ENCODE measurements around the gene ROR2.

Gene ROR2

GRCh38 chr9:91678807-91679580, 271.0 kb downstream of the ROR2 start:
- intact Hi-C loops (cut with DNase I), result loop anchor here (5.0 kb wide), 1 partner anchor 762 kb away; no protein-coding TSS in a partner anchor

GRCh38 chr9:91677822-91678436, 272.1 kb downstream of the ROR2 start:
- no peak for DNase-seq
- intact Hi-C loops (cut with DNase I), result loop anchor here (5.0 kb wide), 1 partner anchor 761 kb away; no protein-coding TSS in a partner anchor

More at GRCh38 chr9:91678807-91679580, 271.0 kb downstream of the ROR2 start:
- DNase-seq, result no peak

DNA sequence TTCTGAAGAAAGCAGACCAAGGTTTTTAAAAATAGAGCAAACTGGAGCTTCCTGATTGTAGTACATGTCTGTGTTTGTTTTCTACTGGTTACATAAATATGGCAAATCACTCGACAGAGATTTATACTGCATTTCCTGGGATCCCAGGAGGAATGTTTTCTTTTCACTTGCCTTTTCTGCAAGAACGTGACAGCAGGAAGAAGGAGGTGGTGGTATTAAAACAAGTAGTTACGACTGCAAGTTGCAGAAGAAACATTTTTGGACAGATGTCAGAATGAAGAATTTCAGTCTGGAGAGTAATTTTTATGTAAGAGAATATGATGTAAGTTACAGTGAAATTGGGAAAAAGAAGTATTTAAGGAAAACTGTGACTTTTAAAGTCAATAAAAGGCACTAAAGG, 272.7 kb downstream of the ROR2 start:
- intact Hi-C loops (cut with DNase I), result loop anchor here (5.0 kb wide), 1 partner anchor 760 kb away; no protein-coding TSS in a partner anchor

GRCh38 chr9:91676046-91676445, 274.0 kb downstream of the ROR2 start:
- DNase-seq, result no peak
- intact Hi-C loops (cut with DNase I), result loop anchor here (5.0 kb wide), 1 partner anchor 759 kb away; no protein-coding TSS in a partner anchor

More for the DNA sequence above, 272.7 kb downstream of the ROR2 start:
- no peak for DNase-seq

DNA sequence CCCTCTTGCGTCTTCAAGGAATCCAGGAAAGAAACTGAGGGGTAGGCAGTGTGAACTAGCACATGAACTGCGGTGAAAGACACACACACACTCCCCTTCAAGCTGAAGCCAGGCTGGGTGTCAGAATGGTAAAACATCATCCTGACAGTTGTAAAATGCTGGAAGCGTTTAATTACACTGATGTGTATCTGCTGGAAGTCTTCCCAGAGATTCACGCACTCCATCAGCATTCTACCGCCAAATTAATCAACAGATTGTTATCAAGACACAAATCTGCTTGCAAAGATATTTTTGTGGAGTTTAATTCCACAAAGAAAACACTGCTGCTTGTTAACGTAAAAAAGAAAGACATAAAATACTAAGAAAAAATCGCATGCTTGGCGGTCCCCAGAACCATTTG, 285.4 kb downstream of the ROR2 start:
- no peak for DNase-seq
- intact Hi-C loops (cut with DNase I), result no loop called here

DNA sequence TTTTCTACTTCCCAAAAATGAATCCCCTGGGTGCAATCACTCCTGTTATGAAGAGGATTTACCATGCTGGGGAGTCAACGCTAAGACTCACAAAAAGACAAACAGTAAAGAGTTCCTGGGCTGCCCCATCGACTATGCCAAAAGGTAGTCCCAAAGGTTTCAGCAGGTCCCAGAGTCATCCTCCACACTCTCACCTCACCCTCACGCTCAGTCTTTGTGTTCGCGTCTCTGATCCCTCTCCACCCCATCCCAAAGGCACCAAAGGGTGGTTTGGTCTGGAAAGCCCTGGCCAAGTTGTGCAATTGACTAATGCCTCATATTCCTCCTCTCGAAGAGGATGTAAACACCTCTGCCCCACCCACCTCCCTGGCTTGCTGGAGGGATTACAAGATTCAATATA, 286.2 kb downstream of the ROR2 start:
- intact Hi-C loops (cut with DNase I), result no loop called here
- no peak for DNase-seq

- intact Hi-C loops (cut with DNase I), result no loop called here
- no peak for DNase-seq
Measured at GRCh38 chr9:91661451-91661850, 288.6 kb downstream of the ROR2 start.

DNA sequence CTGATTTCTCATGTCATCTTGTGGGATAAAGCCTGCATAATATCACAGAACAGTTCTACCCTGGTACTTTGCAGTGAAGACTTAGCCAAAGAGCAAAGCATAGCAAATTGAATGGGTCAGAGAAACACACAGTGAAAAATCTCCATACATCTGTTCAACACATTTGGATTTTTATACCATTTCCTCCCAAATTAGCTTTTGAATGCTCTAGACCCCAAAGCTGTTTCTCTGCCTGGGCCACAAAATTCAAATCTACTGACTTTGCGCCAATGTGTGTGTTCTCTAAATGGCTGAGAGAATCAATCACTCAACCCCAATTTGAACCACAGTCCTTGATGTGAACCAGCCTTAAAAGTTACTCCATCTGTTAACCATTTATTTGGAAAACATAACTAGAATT, 289.5 kb downstream of the ROR2 start:
- DNase-seq, result no peak
- intact Hi-C loops (cut with DNase I), result no loop called here

DNA sequence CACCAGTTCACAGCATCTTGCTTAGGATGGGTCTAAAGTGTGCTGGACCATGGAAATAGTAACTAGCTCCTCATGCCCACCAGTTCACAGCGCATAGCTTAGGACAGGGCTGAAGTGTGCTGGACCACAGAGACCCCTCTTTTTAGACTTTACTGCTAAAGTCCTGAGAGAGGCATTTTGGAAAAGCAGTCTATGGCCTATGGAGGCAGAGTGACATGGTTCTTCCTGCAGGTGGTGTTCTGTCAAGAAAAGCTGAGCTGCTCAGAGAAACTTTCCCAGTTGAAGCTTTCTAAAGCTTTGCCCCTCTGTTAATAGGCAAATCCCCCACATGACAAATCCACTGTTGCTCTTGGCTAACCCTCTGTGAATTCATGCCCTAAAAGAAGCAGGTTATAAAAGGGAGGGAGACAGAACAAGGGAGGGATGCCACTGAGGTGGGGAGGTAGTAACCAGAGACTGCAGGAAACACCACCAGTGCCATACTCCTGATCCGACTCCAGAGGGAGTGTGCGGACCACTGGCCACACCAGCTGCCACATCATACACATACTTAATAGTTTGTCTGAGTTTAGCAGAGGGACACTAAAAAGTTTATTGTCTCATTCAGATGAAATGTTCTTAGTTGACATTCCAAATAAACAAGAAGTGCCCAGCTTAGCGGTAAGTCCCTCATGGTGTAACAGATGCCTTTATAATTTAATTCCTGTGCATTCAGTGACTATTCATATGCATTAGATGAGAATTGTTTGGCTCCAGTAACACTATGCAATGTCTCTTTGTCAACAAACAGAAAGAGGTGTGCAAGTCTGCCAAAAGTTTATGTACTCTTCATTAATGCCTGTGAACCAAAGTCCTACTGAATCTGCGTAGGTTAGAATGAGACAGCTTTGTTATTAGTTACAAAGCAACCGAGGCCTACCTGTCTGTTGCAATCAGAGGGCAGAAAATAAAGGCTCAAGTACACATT, 290.2 kb downstream of the ROR2 start:
- no peak for DNase-seq

GRCh38 chr9:91658513-91659105, 291.4 kb downstream of the ROR2 start:
- intact Hi-C loops (cut with DNase I), result no loop called here

More for the DNA sequence above, 290.2 kb downstream of the ROR2 start:
- intact Hi-C loops (cut with DNase I), result no loop called here

DNA sequence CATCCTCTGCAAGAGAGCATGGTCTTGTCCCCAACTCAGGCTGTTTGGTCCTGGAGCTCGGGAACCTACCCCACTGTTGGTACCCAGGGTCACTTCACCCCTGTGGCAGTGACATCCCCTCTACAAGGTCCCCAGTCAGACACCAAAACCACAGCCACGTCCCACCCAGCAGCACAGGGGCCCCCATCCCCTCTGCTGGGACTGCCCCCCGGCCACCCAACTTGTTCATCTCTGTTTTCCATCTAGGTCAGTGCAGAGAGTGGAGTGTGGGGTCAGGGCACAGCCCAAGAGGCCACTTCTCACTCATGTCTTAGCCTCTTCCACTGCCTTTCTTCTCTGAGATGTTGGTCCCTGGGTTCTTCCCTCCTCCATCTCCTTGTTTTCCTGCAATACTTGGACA, 292.5 kb downstream of the ROR2 start:
- intact Hi-C loops (cut with DNase I), result no loop called here
- DNase-seq, result no peak

More at GRCh38 chr9:91658513-91659105, 291.4 kb downstream of the ROR2 start:
- DNase-seq, result no peak

DNA sequence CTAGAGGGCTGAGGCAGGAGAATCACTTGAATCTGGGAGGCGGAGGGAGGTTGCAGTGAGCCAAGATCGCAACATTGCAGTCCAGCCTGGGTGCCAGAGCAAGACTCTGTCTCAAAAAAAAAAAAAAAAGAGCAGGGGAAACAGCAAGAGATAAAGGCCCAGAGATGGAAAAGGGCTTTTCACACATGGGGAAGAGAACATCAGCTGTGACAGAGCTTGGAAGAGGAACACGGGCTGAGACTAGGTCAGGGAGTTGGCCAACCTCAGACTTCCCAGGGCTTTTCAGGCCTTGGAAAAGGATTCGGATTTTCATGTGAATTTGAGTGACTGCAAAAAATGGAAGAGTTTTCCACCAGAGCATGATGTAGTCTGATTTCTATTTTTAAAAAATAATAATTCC, 294.4 kb downstream of the ROR2 start:
- no peak for DNase-seq
- intact Hi-C loops (cut with DNase I), result no loop called here

GRCh38 chr9:91655215-91655614, 294.8 kb downstream of the ROR2 start:
- intact Hi-C loops (cut with DNase I), result no loop called here
- no peak for DNase-seq

- no peak for DNase-seq
- intact Hi-C loops (cut with DNase I), result no loop called here
Measured at GRCh38 chr9:91654527-91654926, 295.5 kb downstream of the ROR2 start.

DNA sequence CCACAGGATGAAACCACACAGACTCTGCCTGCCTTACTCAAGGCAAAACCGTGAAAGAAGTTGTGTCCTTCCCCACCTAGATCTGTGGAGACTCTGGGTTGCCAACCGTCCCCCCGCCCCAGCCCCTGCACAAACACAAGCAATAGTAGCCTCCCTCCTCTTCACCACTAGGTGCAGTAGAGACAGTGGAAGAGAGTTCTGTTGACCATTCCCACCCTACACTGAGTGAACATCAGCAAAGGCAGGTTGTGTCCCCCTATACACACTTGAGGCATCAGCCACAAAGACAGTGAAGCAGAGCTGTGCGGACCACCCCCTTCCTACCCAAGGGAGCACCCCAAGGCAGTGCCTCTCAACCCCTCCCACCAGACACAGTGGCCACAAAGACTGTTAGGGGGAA, 302.7 kb downstream of the ROR2 start:
- DNase-seq, result peak in 1 of 10 donors; percentile 29
- intact Hi-C loops (cut with DNase I), result no loop called here

DNA sequence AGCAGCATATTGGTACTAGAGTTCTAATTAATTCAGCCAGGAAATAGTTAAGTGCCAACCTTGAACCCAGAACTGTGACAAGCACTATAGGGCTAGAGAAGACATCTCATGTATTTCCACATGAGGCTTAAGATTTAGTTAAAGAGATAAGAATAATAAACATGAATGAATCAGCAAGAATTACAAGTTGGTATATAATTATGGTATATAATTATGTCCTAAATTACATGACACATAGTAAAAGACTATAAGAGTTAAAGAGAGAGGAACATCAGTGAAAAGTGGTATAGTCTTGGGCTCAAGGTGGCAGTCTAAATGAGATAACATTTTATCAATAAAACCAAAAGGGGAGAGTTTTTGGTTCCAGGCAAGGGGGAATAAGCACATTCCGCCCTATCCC, 303.3 kb downstream of the ROR2 start:
- intact Hi-C loops (cut with DNase I), result no loop called here
- no peak for DNase-seq

DNA sequence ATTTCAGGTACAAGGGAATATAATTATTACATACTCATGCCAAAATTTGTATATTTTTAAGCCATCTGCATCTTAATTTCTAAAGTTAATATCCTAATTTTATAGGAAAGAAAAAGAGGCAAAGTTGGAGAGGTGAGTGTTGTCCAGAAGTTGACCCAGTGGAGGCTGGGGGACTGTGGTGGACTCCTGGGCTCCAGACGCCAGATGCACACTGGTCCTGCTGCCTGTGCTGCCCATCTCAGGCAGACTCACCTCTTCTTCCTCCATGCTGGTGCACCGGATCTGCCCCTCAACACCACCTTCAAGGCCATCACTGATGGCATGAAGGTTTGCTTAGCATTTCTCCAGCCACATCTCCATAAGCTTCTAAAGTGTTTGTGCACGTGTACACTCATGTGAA, 305.6 kb downstream of the ROR2 start:
- intact Hi-C loops (cut with DNase I), result no loop called here
- no peak for DNase-seq

DNA sequence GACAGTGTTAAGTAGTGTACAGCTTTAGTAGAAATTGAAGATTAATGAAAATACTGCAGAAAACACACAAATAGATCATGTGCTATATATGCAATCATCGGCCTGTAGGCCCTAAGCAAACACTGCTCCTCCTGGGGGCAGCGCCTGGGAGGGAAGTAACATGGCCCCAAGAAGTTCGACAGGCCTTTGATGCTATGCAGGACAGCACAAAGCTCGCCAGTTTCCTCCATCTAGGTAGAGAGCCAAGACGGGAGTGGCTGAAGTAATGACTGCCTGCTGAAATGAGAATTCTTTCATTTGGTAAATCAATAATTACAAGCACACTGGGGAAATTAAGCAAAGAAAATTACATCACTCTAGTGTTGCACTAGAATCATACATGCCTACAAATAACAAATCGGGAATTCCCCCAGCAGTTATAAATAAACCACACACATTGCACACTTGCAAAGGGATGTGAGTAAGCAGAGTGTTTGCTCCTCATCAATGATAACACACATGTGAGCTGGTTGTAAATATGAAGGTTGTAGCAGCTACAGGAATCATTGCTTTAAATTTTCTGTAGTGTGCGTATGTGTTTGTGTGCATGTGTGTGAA, 306.4 kb downstream of the ROR2 start:
- intact Hi-C loops (cut with DNase I), result no loop called here
- no peak for DNase-seq

DNA sequence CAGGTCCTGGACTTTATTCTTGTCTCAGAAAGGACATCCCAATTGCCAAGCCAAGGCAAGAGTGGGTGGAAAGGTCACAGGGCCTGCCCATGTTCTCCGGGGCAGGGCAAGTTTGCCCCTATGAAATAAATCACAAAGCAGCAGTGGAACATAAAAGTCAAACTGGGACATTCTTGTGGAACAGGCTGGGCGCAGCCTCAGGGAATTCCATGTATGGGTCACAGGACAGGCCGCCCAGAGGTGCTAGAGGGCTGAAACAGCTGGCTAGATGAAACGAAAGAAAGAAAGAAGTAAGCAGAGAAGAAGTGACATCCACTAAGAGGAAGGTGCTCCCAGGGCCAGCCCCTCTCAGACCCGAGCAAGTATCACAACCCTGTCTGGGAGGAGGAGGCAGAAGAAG, 307.3 kb downstream of the ROR2 start:
- DNase-seq, result no peak
- intact Hi-C loops (cut with DNase I), result no loop called here

GRCh38 chr9:91640428-91640827, 309.6 kb downstream of the ROR2 start:
- DNase-seq, result no peak
- intact Hi-C loops (cut with DNase I), result no loop called here
